Measurements from ENCODE around the gene RMND5B.

RMND5B gene

DNA sequence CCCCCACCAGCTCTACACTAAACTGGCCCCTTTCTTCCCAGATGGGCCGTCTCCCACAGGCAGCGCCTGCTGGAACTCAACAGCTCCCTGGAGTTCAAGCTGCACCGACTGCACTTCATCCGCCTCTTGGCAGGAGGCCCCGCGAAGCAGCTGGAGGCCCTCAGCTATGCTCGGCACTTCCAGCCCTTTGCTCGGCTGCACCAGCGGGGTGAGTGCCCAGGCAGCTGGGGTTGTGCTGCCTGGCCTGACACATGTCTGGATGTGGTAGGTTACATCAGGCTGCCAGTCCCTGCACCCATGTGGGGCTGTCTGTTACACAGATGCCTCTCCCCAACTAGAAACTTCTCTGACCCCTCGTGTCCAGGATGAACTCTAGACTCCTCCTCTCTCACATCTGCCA, 13.1 kb downstream of the RMND5B start:
- Histone ChIP-seq H3K36me3 (ENCODE audit: control insufficient read depth, insufficient read depth, low read length) (peaks cover 49% of the 10 kb centered on the region), H3K27me3 (replicated peaks; ENCODE audit: control insufficient read depth, insufficient read depth, low read length) (no peaks in the 10 kb centered on the region), H3K4me3 (replicated peaks; ENCODE audit: low read depth, low read length) (no peak overlapping the region)
- TF ChIP-seq, protein P1, sequence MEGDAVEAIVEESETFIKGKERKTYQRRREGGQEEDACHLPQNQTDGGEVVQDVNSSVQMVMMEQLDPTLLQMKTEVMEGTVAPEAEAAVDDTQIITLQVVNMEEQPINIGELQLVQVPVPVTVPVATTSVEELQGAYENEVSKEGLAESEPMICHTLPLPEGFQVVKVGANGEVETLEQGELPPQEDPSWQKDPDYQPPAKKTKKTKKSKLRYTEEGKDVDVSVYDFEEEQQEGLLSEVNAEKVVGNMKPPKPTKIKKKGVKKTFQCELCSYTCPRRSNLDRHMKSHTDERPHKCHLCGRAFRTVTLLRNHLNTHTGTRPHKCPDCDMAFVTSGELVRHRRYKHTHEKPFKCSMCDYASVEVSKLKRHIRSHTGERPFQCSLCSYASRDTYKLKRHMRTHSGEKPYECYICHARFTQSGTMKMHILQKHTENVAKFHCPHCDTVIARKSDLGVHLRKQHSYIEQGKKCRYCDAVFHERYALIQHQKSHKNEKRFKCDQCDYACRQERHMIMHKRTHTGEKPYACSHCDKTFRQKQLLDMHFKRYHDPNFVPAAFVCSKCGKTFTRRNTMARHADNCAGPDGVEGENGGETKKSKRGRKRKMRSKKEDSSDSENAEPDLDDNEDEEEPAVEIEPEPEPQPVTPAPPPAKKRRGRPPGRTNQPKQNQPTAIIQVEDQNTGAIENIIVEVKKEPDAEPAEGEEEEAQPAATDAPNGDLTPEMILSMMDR (IDR thresholded peaks at IDR 0.05; ENCODE audit: insufficient read depth, low read length, poor library complexity, severe bottlenecking): no peak
- no peak for DNase-seq (ENCODE audit: extremely low read depth, insufficient read length)

DNA sequence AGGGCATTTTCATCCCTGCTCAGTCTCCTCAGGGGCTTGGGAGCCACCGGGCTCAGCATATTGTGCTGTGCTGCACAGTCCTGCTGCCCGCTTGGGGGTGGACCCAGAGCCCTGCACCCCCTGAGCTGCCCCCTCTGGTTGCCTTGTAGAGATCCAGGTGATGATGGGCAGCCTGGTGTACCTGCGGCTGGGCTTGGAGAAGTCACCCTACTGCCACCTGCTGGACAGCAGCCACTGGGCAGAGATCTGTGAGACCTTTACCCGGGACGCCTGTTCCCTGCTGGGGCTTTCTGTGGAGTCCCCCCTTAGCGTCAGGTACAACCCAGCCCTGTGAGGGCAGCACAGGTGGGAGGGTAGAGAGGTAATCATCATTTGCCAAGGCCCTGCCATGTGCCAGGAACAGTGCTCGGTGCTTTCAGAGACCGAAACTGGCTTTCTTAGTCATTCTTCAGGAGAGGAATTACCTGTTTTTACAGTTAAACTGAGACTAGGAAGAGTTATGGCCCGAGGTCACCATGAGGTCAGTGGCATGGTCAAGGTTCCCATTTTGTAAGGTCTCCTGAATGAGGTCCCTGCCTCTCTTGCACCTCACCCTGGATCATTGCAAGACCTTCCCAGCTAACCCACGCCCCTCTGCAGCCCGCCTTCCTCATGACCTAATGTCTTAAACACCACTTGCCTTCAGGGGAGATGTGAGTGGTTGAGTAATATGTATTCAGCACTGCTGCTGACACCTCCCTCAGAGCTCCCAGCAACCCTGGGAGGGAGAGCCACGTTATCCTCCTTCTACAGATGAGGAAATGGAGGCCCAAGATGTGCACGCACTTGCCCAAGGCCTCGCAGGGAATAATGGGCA, 15.4 kb downstream of the RMND5B start:
- Histone ChIP-seq H3K4me3 (replicated peaks; ENCODE audit: low read depth, low read length) (no peak overlapping the region), H3K36me3 (ENCODE audit: control insufficient read depth, insufficient read depth, low read length) (peaks cover 55% of the 10 kb centered on the region), H3K27me3 (replicated peaks; ENCODE audit: control insufficient read depth, insufficient read depth, low read length) (no peaks in the 10 kb centered on the region)
- TF ChIP-seq, protein P1 (IDR thresholded peaks at IDR 0.05; ENCODE audit: insufficient read depth, low read length, poor library complexity, severe bottlenecking): peak; percentile 89
- DNase-seq (ENCODE audit: extremely low read depth, insufficient read length): peak; percentile 51

DNA sequence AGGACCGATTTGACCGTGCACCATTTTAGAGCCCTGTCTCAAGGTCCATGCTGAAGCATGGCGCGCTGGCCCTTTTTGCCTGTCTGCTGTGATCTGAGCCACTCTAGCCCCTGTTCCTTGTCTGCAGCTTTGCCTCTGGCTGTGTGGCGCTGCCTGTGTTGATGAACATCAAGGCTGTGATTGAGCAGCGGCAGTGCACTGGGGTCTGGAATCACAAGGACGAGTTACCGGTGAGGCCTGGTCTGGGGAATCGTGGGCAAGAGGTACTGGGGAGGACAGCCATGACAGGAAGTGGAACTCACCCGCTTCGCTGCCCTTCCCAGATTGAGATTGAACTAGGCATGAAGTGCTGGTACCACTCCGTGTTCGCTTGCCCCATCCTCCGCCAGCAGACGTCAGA, 16.6 kb downstream of the RMND5B start:
- DNase-seq (ENCODE audit: extremely low read depth, insufficient read length): no peak
- no peaks in the 10 kb centered on the region for H3K27me3 ChIP-seq (replicated peaks; ENCODE audit: control insufficient read depth, insufficient read depth, low read length)
- H3K4me3 ChIP-seq (replicated peaks; ENCODE audit: low read depth, low read length): no peak overlapping the region
- TF ChIP-seq, protein P1 (IDR thresholded peaks at IDR 0.05; ENCODE audit: insufficient read depth, low read length, poor library complexity, severe bottlenecking): no peak
- H3K36me3 ChIP-seq (ENCODE audit: control insufficient read depth, insufficient read depth, low read length): peaks cover 55% of the 10 kb centered on the region

DNA sequence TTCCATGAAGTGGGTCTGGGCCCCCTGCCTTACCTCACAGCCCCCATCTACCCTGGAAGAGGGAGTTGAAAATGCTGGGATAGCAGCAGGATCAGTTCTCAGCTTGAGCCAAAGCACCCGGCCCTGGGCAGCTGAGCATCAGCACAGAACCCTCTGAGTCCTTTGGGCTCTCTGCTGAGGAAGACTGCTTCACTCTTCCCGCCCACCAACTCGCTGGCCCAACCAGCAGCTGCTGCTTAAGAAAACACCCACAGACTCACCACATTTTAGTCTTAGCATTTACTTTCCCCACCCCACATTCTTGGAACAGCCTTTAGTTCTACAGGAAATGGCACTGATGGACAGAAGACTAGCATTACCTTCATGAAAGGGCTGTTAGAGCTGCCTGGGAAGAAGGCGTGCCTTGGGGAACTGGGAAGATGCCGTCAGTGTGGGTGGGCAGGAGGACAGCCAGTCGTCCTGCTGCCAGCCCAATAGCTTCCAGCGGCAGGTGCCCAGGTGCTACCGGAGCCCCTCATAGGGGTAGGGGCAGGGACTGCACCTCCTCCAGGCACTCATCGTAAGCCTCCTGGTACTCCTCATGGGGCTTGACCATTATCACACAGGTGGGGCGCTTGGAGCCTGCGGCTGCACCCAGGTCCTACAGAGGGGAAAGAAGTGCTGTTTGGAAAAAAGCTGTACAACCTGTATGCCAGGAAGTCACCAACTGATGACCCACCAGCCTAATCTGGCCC, 18.6 kb downstream of the RMND5B start:
- no peaks in the 10 kb centered on the region for H3K27me3 ChIP-seq (replicated peaks; ENCODE audit: control insufficient read depth, insufficient read depth, low read length)
- no peak for DNase-seq (ENCODE audit: extremely low read depth, insufficient read length)
- no peak overlapping the region for H3K4me3 ChIP-seq (replicated peaks; ENCODE audit: low read depth, low read length)
- H3K36me3 ChIP-seq (ENCODE audit: control insufficient read depth, insufficient read depth, low read length): peaks cover 42% of the 10 kb centered on the region
- TF ChIP-seq, protein P1 (IDR thresholded peaks at IDR 0.05; ENCODE audit: insufficient read depth, low read length, poor library complexity, severe bottlenecking): no peak

DNA sequence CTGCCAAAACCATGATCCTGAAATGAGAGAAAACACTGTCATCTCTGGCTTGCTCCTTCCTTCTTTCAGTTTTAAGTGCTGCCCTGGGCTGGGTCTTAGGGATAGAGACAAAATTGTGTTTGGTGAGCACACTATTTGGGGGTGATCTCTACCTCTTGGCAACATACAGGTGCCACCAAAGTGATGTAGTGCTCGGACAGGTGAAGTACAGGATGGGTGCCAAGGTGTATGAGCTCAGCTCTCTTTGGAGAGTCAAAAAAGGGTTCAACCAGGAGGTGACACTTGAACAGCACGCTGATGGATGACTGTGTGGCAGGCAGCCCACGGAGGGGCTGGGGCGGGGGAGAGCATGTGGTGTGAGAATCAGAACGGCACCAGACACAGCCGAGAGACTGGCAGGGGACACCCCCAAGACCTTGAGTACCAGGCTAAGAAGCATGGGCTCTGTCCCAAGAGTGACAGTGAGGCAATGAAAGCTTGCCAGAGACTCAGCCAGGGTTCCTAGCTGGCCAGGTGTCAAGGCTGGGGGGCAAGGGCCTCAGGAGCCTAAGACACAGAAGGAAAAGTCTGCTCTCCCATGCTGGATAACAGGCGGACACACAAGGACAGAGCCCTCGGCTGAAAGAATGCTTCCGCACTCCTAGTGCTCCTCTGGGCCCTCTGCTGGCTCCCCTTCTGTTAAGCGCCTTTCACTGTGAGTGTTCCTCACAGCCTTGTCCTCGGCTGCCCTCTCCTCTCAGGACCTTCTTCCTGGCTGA, 20.3 kb downstream of the RMND5B start:
- H3K36me3 ChIP-seq (ENCODE audit: control insufficient read depth, insufficient read depth, low read length): peaks cover 34% of the 10 kb centered on the region
- TF ChIP-seq, protein P1 (IDR thresholded peaks at IDR 0.05; ENCODE audit: insufficient read depth, low read length, poor library complexity, severe bottlenecking): no peak
- H3K4me3 ChIP-seq (replicated peaks; ENCODE audit: low read depth, low read length): no peak overlapping the region
- no peak for DNase-seq (ENCODE audit: extremely low read depth, insufficient read length)
- no peaks in the 10 kb centered on the region for H3K27me3 ChIP-seq (replicated peaks; ENCODE audit: control insufficient read depth, insufficient read depth, low read length)

Measured in GM06990 (cell line).